Measurements from ENCODE around the gene TBRG1.

DNA sequence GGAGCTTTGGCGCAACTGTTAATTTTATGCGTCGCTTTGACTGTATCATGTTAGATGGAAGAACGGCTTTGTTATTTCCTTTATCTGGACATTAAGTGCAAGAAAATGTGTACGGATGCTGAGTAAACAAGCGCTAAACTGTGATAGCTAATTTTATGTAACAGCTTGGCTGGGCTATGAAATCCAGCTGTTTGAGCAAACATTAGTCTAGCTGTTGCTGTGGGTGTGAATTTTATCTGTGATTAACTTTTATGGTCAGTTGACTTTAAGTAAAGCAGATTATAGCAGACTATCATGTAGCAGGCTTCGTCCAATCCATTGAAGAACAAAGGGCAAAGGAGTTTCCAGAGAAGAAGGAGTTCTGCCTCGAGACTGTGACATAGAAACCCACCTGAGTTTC lies 38.9 kb upstream of the TBRG1 start:
- TF ChIP-seq, protein P1, sequence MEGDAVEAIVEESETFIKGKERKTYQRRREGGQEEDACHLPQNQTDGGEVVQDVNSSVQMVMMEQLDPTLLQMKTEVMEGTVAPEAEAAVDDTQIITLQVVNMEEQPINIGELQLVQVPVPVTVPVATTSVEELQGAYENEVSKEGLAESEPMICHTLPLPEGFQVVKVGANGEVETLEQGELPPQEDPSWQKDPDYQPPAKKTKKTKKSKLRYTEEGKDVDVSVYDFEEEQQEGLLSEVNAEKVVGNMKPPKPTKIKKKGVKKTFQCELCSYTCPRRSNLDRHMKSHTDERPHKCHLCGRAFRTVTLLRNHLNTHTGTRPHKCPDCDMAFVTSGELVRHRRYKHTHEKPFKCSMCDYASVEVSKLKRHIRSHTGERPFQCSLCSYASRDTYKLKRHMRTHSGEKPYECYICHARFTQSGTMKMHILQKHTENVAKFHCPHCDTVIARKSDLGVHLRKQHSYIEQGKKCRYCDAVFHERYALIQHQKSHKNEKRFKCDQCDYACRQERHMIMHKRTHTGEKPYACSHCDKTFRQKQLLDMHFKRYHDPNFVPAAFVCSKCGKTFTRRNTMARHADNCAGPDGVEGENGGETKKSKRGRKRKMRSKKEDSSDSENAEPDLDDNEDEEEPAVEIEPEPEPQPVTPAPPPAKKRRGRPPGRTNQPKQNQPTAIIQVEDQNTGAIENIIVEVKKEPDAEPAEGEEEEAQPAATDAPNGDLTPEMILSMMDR (IDR thresholded peaks at IDR 0.05; ENCODE audit: low read depth, low read length), result no peak
- TF ChIP-seq EZH2phosphoT487 (IDR thresholded peaks at IDR 0.05; ENCODE audit: low read depth), result no peak
